Sciatic nerve (tissue), 2 donors: Measurements from ENCODE around the gene SLC7A5. TPM values are rescaled to one million over a fixed set of nuclear protein-coding genes. Genes with fewer than 3 reads are reported as not detected.

Experiments used
- ATAC-seq: fragments of 200-7000 bp; cut with Tn5 transposase; one replicate; pipeline ENCODE4 v1.9.1; 2020; ENCODE audit warnings: mild to moderate bottlenecking, moderate library complexity
- DNase-seq: peaks from one replicate; pipeline ENCODE4 v3.0.0-alpha.2; 2020; ENCODE audit warnings: low spot score
- intact Hi-C: fragments of 100-400 bp; cut with DNase I; formaldehyde crosslinking; loops from one replicate; pipeline ENCODE4 v1.14.2; 2022
- total RNA-seq: library from RNA; stranded (reverse); fragmentation: NEBNext Ultra II Directional; extraction: Animal tissue kit (Norgen Biotek cat#: 25700); gene quantifications from one replicate; pipeline ENCODE4 v1.2.1, GENCODE V29; 2021
- donor health status: DM: no; HTN: no; CAD: no.
- donor health status: DM: no; HTN: no; CAD: no.

The SLC7A5 gene
- total RNA-seq, 1 donor from 2014 or later, result 11.5 TPM

DNA sequence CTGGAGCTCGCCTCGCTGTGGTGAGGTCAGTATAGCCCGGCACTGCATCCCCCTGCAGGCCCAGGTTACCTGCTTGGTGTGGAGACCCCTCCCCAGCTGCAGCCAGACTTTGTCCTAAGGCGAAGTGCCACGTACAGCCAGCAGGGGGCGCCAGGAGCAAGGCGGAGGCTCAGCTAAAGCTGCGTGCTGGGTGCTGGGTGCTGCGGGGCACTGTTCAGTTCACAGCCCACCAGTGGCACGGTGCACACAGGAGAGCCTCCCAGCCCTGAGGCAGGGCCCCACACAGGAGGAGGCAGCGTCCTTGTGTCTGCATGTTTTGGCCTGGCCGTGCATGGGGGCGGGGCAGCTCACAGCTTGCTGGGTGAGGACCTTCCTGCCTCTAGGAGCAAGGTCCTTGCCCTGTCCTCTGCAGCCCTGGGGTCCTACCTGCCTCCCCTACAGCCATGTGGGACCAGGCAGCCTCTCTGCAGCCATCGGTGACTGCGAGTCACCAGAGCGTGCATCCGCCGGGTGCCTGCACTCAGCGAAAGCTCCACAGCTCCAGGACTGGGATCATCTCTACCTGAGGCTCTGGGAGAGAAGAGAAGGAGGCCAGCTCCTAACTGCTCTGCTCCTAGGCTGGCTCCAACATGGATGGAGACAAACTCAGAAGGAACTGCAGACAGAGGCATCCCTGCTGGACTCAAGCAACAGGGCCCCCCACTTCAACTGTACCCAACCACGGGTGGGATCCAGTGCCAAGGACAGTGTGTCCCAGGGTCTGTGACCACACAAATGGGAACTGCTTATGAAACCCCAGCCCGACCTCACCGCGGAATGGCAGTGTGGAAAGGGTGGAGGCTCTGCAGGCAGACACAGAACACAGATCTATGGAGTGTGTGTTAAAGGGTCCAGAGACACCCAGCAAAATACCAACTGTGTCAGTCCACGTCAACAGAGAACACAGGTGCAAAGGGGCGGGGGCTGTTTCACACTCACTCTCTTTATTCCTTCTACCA lies 19.0 kb downstream of the SLC7A5 start:
- peak; percentile 83 for DNase-seq
- peak; percentile 2 for ATAC-seq
- intact Hi-C loops, result no loop called here

DNA sequence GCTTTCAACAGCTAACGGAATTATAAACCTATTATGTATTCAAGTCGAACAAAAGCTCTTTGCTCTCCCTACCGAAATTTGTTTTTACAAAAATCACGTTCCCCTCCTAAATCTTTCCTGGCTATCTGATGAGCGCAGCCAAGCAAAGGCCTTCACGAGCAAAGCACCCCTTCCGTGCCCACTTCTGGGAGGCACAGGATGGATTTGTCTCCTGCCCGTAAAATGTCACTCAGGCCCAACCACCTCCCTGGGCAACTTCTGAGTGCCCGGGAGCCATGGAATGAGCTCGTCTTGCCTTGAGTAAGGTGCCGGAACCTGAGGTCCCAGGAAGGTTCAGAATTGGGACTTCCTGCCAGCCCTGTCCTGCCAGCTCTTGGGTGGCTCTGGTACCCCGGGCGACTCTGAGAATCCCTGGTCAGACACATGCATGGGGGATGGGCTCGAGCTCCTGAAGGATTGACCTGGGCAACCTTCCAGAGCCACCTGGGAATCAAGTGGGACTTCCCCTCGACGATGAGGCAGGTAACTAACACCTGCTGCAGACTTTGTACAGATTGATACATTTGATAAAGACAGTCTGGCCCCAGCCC lies 19.8 kb downstream of the SLC7A5 start:
- ATAC-seq (no peak), DNase-seq (no peak)
- intact Hi-C loops, result no loop called here

DNA sequence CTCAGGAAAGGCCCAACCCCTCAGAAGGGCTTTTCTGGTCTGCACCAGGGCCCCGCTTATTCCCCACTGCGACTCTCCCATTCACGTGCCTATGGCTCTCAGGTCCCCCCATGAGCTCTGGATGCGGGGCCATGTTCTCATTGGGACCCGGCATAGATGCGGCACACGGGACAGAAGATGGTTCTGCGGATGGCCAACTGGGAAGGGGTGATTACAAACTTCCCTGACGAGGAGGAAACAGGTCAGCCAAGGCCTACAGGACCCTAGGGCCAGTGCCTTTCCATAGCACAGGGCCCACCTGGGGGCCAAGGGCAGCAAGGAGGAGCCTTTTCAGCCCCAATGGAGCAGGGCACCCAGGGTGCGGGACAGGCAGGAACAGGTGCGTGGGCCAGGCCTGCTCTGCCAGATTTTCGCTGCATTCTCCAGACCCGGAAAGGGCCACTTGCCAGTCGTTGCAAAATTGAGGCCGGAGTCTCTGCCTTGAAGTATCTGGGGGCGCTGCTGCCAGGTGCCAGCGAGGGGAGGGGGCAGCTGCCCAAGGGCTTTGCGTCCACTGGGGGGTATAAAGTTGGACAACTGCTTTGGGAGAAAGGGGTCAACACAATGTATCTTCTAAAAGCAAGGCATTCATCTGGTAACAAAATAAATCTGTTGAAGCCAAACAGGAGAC lies 20.5 kb downstream of the SLC7A5 start:
- ATAC-seq (no peak), DNase-seq (no peak)
- intact Hi-C loops, result no loop called here

DNA sequence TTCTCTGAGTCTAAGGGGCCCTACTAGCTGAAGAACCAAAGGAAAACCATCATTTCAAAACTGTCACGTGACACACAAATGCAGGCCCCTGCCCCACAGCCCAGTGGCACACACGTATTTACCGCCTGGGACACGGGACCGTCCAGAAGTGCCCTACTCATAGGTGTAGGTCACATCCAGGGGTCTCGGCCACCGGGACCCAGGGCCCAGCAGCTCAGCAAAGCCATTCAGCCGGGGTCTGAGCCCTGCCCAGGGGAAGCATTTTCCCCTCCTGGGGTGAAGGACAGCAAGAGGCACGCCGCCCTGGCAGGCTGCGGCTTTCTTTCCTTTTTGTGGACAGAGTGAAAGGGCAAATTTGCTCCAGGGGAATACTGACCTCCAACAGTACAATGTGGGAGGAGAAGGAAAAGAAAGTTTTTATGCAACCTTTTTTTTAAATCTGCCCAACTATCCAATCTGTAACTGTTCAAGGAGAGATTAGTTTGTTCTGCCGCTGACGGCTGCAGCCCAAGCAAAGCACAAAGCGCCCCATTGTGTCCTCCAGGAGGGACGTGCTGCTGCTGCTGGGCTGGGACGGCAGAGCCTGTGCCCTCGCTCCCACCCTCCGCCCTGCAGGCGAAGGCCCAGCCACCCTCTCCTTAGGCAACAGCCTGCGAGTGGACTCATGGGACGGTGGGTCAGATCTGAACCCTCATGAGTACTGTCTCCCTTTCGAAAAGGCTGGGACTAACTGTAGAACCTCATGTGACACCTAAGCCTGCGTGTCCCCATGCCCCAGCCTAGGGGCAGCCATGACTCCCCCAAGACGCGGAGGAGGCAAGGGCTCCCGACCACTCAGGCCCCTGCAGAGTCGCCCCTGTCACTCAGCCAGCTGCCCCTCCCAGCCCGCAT lies 21.3 kb downstream of the SLC7A5 start:
- ATAC-seq (peak; percentile 88), DNase-seq (peak; percentile 79)
- intact Hi-C loops, result no loop called here

DNA sequence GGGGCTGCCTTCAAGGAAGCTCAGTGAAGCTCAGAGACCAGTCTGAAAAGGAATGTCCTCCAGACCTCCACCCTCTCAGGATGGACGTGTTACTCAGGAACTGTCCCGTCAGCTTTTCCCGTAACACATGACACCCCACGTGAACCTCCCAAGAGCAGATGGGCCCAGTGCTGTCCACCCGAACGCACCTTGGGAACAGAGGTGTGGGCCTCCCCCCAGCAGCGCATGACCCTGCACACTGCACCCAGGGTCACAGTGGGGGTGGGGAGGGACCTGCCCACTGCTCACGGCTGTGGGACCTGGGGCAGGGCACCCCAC lies 21.9 kb downstream of the SLC7A5 start:
- DNase-seq (no peak), ATAC-seq (peak; percentile 15)
- intact Hi-C loops, result no loop called here

DNA sequence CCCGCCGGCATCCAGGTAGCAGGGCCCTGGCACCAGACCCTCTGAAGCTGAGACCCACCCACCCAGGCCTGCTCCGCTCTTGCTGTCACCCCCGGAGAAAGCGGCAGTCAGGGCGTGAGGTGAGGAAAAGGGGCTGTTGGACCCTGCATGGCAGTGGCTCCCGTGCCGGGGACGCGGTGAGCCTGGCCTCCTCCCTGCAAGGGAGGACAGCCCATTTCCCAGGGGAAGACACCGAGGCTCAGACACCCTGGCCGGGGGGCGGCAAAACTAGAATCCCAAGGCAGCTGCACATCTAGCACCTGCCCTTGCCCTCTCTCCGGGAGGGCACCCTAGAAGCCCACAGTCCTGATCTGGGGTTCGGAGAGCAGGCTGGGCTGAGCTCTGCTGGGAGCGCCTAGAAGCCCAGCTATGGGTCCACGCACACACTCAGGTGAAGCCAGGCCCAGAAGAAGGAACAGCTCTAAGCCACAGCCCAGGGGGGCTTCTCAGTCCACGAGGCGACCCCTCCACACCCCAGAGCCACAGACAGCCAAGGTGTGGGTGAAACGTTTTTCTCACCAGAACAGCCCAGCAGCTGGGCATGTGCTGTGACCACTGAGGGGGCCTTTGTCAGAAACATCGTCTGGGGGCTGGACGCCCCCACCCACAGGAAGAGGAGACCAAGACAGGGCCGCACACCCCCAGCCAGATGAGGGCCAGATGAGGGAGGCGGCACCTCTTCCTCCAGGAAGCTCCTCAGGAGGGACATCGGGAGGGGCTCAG lies 22.4 kb downstream of the SLC7A5 start:
- intact Hi-C loops, result no loop called here
- DNase-seq, result no peak
- ATAC-seq, result no peak

DNA sequence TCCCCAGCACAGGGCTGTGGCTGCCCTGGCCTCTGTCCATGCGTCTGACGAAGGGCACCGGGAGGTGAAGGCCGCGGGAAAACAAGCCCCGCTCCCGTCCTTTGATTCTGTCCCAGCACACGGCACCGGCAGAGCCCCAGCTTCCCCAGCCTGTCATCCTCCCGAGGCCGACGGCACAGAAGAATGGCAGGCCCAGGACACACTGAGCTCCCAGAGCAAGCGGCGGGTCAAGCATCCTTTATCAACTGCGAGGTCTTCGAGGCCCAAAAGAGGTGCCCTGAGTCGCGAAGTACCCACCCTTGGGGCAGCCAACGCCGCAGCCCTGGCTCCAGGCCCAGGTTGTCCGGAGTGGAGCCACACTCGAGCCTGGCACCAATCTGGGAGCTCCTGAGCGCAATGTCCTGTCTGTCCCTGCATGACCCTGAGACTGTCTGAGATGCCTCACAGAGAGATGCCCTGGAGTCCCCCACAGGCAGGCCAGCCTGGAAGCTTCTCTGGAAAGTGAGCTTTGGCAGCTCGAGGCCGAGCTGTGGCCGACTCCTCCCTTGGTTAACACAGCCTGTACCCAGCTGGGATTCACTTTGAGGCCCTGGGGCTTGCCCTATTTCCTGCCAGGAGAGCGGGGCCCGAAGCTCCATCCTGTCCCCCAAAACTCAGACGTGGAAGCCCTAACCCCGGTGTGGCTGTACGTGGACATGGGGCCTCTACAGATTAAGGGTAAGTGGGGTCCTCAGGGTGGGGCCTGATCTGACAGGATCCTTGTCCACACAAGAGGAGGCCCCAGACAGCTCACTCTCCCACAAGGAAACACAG lies 23.3 kb downstream of the SLC7A5 start:
- no peak for ATAC-seq
- DNase-seq, result no peak
- intact Hi-C loops, result no loop called here

DNA sequence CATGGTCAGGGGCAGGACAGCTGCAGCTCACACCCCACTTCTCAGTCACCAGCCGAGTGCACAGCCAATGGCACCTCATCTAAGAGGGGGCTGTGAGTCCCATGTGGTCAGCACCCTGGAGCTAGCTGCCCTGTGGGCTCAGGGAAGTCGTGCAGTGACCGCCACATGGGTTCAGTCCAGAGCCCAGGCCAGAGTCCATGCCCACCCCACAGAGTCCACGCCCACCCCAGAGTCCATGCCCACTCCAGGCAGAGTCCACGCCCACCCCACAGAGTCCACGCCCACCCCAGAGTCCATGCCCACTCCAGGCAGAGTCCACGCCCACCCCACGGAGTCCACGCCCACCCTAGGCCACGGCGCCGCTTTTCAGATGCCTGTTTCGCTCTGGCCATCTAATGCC lies 24.1 kb downstream of the SLC7A5 start:
- intact Hi-C loops, result no loop called here
- no peak for ATAC-seq
- no peak for DNase-seq

DNA sequence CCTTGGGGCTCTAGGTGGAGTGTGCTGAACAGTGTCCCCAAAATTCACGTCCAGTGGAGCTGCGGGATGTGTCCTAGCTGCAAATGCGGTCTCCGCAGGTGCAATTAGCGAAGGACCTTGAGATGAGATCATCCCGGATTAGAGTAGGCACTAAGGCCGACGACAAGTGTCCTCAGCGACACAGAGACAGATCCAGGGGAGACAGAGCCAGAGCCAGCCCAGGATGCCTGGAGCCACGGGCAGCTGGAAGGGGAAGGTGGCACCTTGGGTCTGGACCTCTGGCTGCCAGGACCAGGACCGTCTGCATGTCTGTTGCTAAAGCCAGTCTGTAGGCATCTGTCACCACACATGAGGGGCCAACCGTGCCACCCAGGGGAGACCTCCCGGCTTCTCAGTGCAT lies 24.5 kb downstream of the SLC7A5 start:
- no peak for DNase-seq
- intact Hi-C loops, result no loop called here
- ATAC-seq, result no peak

DNA sequence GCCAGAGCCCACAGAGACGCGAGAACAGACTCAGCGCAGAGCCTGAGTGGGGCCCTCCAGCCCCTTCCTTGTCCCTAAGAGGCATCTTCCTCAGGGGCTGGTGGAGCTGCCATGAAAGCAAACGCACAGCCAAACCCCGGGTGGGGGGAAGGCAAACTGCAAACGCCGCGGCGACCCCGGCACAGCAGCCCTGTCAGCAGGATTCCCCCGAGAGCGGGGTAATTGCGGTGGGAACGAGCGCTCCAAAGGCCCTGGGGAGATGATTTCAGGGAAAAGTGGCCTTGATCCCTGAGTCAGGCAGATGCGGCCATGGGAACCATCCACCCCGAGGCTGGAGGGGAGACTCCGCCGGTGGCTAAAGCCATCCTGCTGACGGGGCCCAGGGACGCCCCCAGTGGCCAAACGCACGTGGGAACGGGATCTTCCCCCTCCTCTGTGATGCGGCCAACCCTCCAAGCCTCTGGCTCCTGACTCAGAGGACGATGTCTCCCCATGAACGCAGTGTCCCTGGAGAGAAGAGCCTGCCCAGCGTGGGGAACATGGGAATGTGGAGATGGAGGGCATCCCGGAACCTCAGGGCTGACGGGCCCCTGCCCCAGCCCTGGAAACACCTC lies 25.1 kb downstream of the SLC7A5 start:
- ATAC-seq (no peak), DNase-seq (no peak)
- intact Hi-C loops, result no loop called here

DNA sequence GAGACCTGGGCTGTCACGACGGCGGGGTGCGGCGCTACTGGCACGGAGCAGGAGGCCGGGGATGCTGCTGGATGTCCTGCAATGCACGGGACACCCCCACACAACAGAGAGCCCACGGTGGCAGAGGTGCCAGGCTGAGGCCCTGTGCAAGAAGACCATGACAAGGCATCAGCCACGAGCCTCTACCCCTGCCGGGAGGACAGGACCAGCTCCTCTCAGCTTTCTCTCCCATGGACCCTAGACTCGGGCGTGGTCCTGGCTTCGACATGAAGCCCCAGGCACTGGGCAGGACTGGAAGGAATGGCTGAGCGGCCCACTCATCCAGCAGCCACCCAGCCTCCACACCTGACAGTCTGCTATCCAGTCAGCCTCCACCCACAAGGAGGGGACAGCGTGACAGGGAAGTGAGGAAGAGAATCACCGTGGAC lies 25.6 kb downstream of the SLC7A5 start:
- DNase-seq (no peak), ATAC-seq (no peak)
- intact Hi-C loops, result no loop called here

DNA sequence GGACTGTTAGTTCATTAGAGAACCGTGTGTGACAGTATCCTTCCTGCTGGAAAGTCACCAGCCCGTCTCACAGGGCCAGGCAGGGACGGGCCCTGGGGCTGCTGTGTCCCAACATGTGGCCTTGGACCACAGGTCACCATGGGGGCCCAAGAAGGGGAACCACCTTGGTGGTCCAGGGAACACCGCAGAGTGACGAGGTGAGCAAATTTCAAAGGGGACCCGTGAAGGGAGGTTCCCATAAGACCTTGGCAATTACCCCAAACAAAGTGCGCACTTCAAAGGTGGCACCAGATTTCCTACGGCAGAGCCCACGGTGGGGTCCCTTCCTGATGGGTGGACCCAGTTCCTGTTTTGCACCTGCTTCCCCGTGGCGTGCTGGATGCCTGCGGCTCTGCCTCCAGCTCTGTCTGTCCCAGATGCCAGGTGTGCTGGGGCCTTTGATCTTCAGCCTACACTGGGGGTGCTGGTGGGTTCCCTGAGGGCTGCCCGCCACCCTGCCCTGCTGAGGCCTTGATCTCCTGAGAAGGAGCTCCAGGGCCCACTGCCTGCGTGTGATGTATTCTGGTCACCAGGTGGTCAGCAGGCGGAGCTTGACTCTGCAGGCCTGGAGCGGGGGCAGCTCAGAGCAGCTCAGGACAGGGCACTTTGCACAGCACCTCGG lies 27.0 kb downstream of the SLC7A5 start:
- ATAC-seq, result no peak
- intact Hi-C loops, result no loop called here
- no peak for DNase-seq

DNA sequence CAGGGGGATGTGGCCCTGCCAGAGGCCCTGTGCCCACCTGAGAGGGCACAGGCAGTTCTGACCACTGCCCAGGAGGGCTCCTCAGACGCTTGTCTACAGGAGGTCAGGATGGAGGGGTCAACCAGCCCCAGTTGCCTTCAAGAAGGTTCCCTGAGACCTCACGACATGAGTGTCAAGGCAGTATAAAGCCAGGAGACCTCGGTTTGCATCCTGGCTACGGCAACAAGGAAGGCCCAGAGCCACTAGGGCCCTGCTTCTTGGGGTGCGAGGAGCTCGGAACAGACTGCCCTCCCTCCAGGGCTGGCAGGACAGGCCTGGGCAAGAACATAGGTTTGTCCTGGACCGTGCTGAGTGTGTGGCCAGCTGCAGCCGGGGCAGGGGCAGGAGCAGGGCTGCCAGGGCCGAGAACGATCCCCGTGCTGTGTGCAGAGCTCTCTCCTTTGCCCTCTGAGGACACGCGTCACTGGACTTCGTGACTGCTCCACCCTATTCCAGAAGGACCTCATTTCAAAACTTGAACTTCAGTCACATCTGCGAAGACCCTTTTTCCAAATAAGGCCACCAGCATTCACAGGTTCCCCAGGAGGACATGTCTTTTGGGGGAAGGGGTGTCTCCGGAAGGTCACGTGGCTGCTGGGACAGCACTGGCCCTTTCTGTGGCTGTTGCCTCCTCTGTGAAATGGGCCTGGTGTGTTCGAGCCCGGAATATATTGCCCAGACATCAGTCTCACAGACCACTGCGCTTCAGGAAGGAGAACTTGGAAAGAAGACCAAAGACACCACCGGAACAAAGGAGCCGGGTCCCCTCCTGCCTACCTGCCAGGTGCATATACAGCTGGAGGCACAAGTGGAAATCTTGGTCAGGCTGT lies 27.7 kb downstream of the SLC7A5 start:
- intact Hi-C loops, result no loop called here
- no peak for ATAC-seq

DNA sequence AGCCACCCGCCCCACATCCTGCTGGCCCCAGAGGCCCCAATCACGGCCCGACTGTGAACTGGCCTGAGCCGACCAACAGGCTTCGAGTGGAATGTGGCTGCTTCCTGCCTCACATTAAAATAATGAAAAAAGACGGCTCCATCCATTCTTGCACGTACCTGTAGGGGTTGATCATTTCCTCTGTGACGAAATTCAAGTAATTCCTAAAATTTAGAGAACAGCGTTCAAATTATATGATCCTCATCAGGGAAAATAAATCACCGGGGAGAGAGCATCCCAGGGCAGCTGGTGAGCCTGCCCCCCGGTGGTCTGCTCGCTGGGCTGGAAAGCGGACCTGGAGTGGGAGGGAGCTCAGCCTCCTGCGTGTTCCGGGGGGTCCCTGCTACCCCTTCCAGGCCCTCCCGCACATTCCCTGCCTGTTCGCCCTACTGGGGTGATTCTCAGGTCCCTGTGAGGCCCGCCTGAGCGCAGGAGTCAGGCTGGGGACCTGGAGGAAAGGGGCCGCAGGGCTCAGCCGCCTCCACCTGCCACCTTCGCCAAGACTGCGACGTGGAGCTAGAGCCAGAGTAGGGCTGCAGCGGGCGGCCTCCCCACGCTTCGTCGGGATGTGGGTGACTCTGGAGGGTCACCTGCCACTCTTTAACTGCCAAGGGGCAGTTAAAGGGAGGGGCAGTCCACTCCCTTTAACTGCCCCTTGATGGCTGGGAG lies 28.9 kb downstream of the SLC7A5 start:
- no peak for ATAC-seq
- intact Hi-C loops, result no loop called here
- no peak for DNase-seq

More for the DNA sequence above, 27.7 kb downstream of the SLC7A5 start:
- DNase-seq, result no peak

DNA sequence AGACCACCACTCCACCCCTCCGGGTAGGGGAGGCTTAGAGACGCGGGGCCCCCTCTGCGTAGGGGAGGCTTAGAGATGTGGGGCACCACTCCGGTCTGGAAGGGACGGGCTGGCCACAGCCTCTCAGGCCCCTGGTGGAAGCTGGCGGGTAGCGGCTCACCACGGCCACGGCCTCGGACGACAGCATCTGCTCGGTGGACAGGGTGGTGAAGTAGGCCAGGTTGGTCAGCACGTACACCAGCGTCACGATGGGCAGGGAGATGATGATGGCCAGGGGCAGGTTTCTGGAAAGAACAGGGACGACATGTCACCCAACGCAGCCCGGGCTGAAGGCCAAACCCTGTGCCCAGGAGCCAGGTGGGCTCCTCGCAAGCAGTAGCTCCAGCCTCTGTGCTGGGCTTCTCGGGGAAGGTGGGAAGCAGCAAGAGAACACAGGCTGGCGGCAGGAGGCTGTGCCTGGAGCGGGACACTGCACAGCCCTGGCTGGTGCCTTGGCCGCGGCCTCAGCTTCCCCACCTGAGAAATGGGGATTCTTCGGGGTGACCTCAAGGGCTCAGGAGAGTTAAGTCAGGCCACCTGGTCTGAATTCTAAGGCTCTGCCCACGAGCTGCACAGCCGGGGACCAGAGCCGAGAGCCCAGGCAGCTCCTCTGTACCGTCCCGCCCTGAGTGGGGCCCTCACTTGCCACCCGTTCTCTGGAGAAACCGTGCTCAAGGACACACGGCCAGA lies 29.6 kb downstream of the SLC7A5 start:
- intact Hi-C loops, result no loop called here
- ATAC-seq, result no peak
- no peak for DNase-seq
